Testis (tissue), 3 donors: ENCODE results near the gene BAZ1B. TPM values are rescaled to one million over a fixed set of nuclear protein-coding genes. Genes with fewer than 3 reads are reported as not detected.
"Not testable (repeated sequence)": the region's sequence is repeated elsewhere in the genome, so short reads cannot be mapped to it uniquely, and the experiment has no call there.

ENCODE experiments used
- DNase-seq: peaks from one replicate; pipeline ENCODE4 v3.0.0-alpha.2; 2019
- H3K27ac ChIP-seq, 2 donors: fragments of 200-600 bp; sonication (generic); one replicate each; pipeline ENCODE4 v1.5.1; 2019
- H3K27me3 ChIP-seq: fragments of 200-600 bp; sonication (generic); one replicate; pipeline ENCODE4 v1.5.1; 2019
- H3K36me3 ChIP-seq: fragments of 200-600 bp; sonication (generic); one replicate; pipeline ENCODE4 v1.5.1; 2017; ENCODE audit warnings: low read depth; ENCODE audit errors: missing control alignments
- H3K4me1 ChIP-seq: fragments of 200-600 bp; sonication (generic); one replicate; pipeline ENCODE4 v1.5.1; 2019
- H3K4me3 ChIP-seq, 2 donors: fragments of 200-600 bp; sonication (generic); one replicate each; pipeline ENCODE4 v1.5.1; 2017 to 2019
- H3K9me3 ChIP-seq: fragments of 200-600 bp; sonication (generic); one replicate; pipeline ENCODE4 v1.5.1; 2017
- CTCF ChIP-seq, 3 experiments: fragments of 450-650 bp in 2 of 3; fragments of 200-600 bp in 1 of 3; sonication (generic) in 1 of 3; IDR thresholded peaks; one replicate each; pipeline ENCODE4 v1.5.1; 2016 to 2019; ENCODE audit warnings: antibody characterized with exemption in 3 of 3, mild to moderate bottlenecking in 2 of 3, moderate library complexity in 1 of 3
- POLR2A ChIP-seq: fragments of 450-650 bp; IDR thresholded peaks from one replicate; pipeline ENCODE4 v1.6.1; 2017; ENCODE audit warnings: antibody characterized with exemption, mild to moderate bottlenecking, moderate library complexity
- WGBS, 2 donors: methylation state at CpG; one replicate each; pipeline ENCODE4 v1.1.5; 2018; 5-methylcytosine and 5-hydroxymethylcytosine counted together
- intact Hi-C: fragments of 100-400 bp; cut with DNase I; formaldehyde crosslinking; loops from one replicate; pipeline ENCODE4 v1.15.1; 2023; ENCODE audit warnings: low total_unique reads
- polyA plus RNA-seq: library from polyadenylated mRNA; stranded (reverse); fragments of 350-450 nt; fragmentation: Illumina TruSeq; extraction: RNeasy Lipid Tissue Mini Kit (QIAGEN cat#74804); gene quantifications from one replicate; pipeline ENCODE4 v1.2.3, GENCODE V29; 2014; ENCODE audit warnings: low read depth, low replicate concordance; ENCODE audit not compliant: insufficient read depth
- total RNA-seq, 2 donors: library from RNA; depleted of rRNA; stranded (reverse); fragments of >200 nt; gene quantifications; one replicate each; pipeline ENCODE4 v1.2.3, GENCODE V29; 2016

The BAZ1B gene
- total and polyA plus RNA-seq, 3 donors from 2014 or later, result 30.8 to 72.8 (median 59.4) TPM

- Histone ChIP-seq H3K4me1 (peaks cover 8% of the 10 kb centered on the region), H3K27me3 (no peaks in the 10 kb centered on the region), H3K36me3 (no peaks in the 10 kb centered on the region), H3K9me3 (no peaks in the 10 kb centered on the region), H3K4me3 (peak overlapping the region in 1 of 2 donors; percentile 20), H3K27ac (no peak overlapping the region)
- 70 to 76% methylated on average over 16 to 26 of the region's 26 CpGs for WGBS, 2 donors
- no peak for DNase-seq
- TF ChIP-seq CTCF (IDR thresholded peaks at IDR 0.05) (no peak), POLR2A (no peak)
- intact Hi-C loops, result no loop called here
Observed at GRCh38 chr7:73434701-73435069, 87.4 kb downstream of the BAZ1B start.

- H3K4me1 ChIP-seq, result peaks cover 11% of the 10 kb centered on the region
- no peak for TF ChIP-seq POLR2A
- intact Hi-C loops, result no loop called here
- DNase-seq, result no peak
- WGBS, 2 donors, result 27 to 33% methylated on average over 11 to 87 of the region's 110 CpGs
- no peaks in the 10 kb centered on the region for H3K9me3 ChIP-seq
- no peak overlapping the region for H3K27ac ChIP-seq
- no peaks in the 10 kb centered on the region for H3K36me3 ChIP-seq
- no peaks in the 10 kb centered on the region for H3K27me3 ChIP-seq
- H3K4me3 ChIP-seq, result peak overlapping the region; percentile 27 to 41
Observed at GRCh38 chr7:73433924-73434700, 88.0 kb downstream of the BAZ1B start.

- WGBS, 2 donors, result 65 to 74% methylated on average over 11 of the region's 11 CpGs
- peaks cover 11% of the 10 kb centered on the region for H3K4me1 ChIP-seq
- H3K9me3 ChIP-seq, result no peaks in the 10 kb centered on the region
- no peak for DNase-seq
- intact Hi-C loops, result no loop called here
- no peaks in the 10 kb centered on the region for H3K36me3 ChIP-seq
- H3K4me3 ChIP-seq, result peak overlapping the region in 1 of 2 donors; percentile 43
- TF ChIP-seq POLR2A (no peak), CTCF (IDR thresholded peaks at IDR 0.05) (no peak)
- no peaks in the 10 kb centered on the region for H3K27me3 ChIP-seq
- H3K27ac ChIP-seq, result no peak overlapping the region
Observed at GRCh38 chr7:73432676-73433075, 89.4 kb downstream of the BAZ1B start.

- Histone ChIP-seq H3K27me3 (no peaks in the 10 kb centered on the region), H3K4me3 (no peak overlapping the region), H3K4me1 (peaks cover 11% of the 10 kb centered on the region), H3K36me3 (no peaks in the 10 kb centered on the region), H3K9me3 (no peaks in the 10 kb centered on the region), H3K27ac (no peak overlapping the region)
- intact Hi-C loops, result no loop called here
- no peak for DNase-seq
- TF ChIP-seq CTCF (IDR thresholded peaks at IDR 0.05), result no peak
- no peak for TF ChIP-seq POLR2A
- 91 to 93% methylated on average over 12 to 13 of the region's 13 CpGs for WGBS, 2 donors
Observed at GRCh38 chr7:73431041-73431835, 90.9 kb downstream of the BAZ1B start.

- WGBS, 2 donors, result 80 to 95% methylated on average over 1 to 4 of the region's 4 CpGs
- H3K36me3 ChIP-seq, H3K27ac ChIP-seq, intact Hi-C loops, DNase-seq, H3K4me1 ChIP-seq, H3K27me3 ChIP-seq, H3K9me3 ChIP-seq, H3K4me3 ChIP-seq: not testable (repeated sequence)
Observed at GRCh38 chr7:73430540-73430939, 91.6 kb downstream of the BAZ1B start.
